Measurements from ENCODE around the gene ELAVL3.
"Not testable (repeated sequence)": the region's sequence is repeated elsewhere in the genome, so short reads cannot be mapped to it uniquely, and the experiment has no call there.

Gene ELAVL3

DNA sequence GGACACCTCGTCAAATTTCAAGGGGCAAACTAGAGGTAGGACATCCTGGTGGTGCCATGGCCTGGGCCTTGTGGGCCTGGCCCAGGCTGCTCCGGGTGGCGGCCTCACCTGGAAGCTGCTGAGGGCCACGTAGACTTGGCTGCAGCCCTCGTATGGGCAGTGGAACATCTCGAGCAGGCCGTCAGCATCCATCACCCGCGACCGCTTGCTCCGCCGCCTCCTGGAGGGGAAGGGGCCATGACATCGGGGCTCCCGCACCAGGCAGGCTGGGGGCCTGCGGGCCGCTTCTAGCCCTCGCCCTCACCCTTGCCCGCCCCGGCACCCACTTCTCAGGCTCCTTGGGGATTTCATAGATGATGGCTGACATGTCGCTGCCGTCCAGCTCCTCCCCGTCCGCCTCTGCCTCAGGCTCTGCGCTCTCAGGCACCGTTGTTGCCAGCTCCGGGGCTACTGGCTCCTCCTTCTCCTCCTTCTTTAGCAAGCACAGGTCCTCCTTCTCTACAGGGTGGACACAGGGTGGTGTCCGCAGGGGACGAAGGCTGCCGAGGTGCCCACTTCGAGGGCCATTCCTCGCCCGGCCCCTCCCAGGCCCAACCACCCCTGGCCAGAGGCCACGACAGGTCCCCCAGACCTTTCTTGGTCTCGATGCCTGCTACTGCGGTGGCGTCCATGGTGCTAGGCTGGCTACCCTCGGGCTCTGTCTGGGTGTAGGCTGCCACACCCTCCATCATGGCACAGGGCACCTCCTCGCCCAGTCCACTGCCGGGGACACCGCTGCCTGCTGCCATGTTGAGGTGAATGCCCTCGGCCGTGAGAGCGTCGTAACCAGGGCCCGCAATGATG, 6.0 kb upstream of the ELAVL3 start:
- FAIRE-seq = no peak

- FAIRE-seq = no peak
These were observed 4.5 kb upstream of the ELAVL3 start for GRCh38 chr19:11485245-11485837.

DNA sequence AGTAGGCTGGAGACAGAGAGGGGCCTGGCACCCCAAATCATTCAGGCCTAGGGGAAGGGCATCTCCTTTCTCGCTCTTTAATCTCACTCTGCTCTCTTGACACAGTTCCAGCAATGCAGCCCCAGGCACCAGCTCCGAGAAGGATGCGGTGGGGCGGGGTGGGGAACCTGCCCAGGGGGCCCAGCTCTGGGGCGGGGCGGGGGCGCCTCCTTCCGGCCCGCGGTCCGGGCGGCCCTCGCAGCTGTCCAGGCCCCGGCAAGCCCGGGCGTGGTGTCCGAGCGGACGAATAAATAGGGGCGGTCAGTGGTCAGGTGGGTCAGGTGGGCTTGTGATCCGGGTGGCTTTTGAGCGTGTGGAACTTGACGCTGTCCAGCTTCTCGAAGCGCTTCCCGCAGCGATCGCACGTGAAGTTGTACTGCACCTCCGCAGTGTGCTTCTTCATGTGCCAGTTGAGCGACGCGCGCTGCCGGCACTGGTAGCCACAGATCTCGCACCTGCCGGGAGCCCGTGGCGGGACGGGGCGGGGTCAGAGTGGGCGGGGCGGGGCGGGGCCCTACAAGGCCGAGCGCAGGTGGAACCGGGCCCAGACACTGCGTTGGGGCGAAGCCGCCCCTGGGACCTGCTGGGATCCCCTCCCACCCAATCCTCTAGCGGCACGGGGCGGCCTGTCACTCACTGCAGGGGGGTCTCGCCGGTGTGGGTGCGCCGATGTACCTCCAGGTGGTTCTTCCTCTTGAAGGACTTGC, 2.7 kb upstream of the ELAVL3 start:
- no peak for FAIRE-seq

DNA sequence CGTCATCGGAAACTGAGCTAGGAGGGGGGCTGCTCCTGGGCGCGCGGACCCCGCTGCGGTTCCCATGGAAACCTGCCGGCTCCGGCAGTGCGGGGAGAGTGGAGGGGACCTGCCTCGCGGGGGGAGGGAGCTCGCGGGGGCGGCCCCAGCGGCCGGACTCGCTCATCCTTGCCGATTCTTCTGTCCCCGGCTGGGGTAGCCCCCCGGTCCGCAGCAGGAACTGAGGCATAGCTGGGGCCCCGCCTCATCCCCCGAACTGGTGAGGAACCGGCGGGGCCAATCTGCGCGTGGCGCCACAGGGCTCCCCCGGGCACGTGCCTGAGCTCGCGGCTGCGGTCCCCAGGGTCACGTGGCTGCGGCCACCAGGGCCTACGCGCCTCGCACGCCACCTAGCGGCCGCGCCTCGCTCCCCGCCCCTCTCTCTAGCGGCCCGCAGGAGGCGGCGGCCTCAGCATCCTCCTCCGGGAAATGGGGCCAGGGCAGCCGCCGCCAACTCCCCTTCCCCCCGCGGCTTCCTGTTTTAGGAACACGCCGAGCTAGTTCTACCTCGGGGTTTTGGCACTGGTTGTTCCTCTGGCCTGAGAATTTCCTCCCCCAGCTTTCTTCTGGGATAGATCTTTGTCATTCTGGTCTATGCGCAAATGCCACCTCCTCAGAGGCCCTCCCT, 1.7 kb upstream of the ELAVL3 start:
- FAIRE-seq = no peak

- FAIRE-seq = no peak
These were observed 913 bp upstream of the ELAVL3 start for GRCh38 chr19:11481534-11482383.

DNA sequence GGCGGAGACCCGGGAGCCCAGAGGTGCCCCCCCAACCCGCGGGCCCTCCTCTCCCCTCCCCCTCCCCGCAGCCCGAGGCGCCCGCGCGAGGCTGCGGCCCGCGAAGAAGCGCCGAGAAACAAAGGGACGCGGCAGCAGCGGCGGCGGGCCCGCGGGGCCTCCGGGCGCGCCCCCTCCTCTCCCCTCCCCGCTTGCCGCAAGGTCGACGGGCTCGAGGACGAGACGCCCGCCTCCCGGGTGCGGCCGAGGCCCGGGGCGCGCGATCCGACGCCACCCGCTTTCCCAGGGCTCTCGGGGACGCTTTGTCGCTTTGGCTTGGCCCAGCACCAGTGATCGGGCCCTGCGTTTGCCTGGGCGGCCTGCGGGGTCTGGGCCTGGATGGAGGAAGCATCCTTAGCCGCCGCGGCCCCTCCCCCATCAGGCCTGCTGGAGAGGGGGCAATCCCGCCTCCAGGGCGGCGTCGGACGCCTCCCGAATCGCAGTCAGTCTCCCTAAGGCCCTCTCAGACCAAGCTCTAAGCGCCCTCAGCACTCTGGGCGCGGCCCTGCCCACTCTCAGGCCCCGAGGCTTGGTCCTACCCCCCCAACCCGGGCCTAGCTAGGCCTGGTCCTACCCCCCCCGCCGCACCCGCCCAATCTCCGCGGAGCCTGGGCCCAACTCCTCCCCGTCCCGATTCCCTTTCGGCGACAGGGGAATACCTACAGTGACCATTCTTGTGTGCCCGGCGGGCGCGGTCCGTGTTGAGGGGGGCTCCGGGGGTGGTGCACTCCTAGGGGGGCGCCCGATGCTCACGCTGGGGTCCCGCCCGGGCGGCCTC, 740 bp downstream of the ELAVL3 start:
- FAIRE-seq = no peak

DNA sequence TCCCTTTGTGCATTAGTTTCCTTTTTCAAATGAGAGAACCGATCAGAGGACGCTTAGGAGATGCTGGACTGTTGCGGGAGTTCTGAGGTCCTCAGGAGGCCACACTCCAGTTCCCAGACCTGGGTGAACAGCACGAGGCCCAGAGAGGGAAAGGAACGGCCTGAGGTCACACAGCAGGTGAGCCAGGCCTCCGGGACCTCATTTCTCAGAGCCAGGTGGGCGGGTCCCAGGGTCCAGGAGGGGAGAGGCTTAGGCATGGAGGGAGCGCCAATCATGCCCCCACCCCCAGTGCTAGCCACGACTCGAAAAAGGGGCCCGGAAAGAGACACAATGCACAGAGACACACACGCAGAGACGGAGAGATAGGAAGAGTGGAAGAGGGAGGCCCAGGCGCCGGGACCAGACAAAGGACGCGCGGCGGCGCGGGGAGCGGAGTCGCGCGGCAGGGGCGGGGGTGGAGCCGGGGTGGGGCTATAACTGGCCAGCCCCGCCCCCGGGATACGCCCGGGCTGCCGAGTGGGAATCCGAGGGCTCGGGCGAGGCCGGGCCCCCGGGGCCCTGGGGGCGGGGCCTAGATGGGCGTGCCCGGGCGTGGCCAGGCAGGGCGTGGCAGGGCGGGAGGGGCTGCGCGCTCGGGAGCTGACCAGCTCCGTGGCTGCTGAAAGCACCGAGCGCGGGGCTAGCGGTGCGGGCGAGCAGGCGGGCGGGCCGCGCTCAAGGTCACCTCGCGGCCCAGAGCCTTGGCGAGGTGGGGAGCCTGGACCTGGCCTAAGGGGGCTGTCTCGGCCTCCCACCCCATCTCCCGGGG, 1.6 kb downstream of the ELAVL3 start:
- no peak for FAIRE-seq

DNA sequence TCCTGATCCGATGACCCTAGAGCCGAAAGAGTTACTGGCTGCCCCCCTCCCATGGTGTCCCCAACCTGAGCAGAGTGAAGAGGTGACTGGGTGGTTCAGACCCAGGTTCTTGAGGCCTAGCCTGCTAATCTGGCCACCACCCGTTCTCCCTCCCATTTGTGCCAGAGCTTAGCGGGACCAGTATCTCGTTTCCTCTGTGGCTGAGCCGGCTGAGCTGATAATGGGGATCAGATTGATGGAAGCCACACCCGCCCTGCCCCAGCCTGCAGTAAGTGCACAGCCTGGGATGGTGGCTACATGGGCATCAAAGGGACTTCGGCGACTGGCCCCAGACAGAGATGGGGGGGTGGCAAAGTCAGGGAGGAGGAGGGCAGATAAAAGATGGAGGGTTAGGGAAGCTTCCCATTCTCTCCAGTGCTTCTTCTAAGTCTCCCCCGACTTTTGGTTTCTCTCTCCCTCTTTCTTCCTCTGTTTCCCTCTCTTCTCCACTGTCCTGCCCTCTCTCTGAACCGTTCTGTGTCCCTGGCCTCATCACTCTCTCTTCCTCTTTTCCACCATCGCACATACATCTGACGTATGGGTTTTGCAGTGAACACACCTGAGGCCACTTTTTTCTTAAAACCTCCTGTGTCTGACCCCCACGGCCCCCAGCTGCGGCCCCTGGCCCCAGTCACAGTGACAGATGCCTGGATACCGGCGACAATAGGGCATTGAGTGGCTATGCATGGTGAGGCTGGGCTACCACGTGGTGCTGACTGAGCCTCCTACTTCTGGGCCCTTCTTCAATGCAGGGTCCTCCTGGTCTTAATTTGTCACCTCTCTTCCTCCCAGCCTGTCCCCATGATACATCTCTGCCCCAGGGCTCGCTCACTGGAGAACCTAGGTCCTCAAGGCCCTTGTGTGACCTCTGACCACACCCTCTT, 2.4 kb downstream of the ELAVL3 start:
- no peak for FAIRE-seq

DNA sequence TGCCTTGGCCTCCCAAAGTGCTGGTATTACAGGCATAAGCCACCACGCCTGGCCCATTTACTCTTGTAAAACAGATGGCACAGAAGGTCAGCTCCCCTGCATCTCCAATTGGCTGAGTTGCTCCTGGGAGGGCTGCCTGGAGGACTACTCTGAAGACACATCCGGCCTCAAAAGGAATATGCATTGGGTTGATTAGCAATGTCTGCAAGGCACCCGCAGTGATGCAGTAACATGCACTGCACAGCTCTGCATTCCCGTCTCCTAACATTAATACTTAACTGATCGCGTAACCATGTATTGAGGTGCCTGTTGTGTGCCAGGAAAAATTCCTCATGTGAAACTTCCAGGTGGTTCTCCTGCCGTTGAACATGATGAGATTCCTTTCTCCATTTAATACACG, 5.0 kb downstream of the ELAVL3 start:
- no peak for FAIRE-seq

GRCh38 chr19:11475343-11475742, 5.5 kb downstream of the ELAVL3 start:
- FAIRE-seq = not testable (repeated sequence)

DNA sequence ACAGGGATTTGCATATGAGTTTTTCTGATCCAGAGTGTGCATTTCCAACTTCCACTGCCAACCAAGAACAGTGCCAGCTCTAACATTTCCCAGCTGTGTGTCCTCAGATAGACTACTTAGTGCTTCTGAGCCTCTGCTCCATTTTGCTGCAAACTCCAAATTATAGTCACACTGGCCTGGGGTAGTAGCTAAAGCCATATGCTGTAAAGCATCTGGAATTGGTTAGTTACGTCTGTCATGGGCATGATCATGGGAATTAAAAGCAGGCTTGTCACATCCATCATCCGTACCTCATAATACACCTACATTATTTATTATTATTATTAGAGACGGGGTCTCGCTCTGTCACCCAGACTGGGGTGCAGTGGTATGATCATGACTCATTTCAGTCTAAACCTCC, 7.1 kb downstream of the ELAVL3 start:
- no peak for FAIRE-seq

GRCh38 chr19:11468266-11468845, 12.5 kb downstream of the ELAVL3 start:
- FAIRE-seq = not testable (repeated sequence)

DNA sequence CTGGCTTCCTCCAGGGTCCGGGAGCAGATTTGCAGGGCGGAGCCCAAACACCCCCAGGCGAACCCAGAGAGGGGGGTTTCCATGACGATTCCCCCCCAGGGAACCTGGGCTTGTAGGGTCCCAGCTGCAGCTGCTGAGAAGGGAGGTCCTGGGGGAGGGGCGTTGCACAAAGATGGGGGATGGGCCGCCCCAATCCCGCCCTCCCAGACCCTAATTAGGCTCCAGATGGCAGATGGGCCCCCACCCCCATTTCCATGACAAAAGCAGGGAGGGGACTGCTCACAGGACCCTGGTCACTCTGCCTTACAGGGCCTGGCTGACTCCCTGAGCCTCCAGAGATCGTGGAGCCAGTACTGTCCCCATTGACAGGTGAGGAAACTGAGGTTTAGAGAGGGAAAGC, 15.2 kb downstream of the ELAVL3 start:
- no peak for FAIRE-seq

- FAIRE-seq = no peak
These were observed 16.2 kb downstream of the ELAVL3 start for GRCh38 chr19:11464333-11465265.

DNA sequence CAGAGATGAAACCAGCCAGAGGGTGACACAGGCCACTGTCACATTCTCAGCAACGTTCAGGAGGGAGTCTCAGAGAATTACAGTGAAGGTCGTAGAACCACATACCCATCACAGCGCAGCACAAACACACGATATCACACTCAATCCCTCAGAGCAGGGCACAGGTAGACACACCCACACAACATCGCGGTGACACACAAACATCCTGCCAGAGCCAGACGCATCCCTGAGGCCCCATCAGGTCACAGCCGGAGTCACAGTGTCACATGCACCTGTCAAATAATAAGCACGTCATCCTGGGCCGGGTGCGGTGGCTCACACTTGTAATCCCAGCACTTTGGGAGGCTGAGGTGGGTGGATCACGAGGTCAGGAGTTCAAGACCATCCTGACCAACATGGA, 17.5 kb downstream of the ELAVL3 start:
- no peak for FAIRE-seq

DNA sequence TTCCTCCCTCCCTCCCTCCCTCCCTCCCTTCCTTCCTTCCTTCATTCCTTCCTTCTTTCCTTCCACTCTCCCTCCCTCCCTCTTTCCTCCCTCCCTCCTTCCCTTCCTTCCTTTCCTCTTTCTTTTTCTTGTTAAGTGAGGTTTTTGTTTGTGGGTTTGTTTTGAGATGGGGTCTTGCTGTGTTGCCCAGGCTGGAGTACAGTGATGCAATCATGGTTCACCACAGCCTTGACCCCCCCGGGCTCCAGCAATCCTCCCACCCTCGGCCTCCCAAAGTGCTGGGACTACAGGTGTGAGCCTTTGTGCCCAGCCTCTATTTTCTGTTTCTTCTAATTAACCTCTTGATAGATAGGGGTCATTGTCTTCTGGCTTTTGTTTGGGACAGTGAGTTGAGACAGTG, 19.4 kb downstream of the ELAVL3 start:
- FAIRE-seq = no peak

GRCh38 chr19:11460207-11460606, 20.6 kb downstream of the ELAVL3 start:
- FAIRE-seq = no peak

DNA sequence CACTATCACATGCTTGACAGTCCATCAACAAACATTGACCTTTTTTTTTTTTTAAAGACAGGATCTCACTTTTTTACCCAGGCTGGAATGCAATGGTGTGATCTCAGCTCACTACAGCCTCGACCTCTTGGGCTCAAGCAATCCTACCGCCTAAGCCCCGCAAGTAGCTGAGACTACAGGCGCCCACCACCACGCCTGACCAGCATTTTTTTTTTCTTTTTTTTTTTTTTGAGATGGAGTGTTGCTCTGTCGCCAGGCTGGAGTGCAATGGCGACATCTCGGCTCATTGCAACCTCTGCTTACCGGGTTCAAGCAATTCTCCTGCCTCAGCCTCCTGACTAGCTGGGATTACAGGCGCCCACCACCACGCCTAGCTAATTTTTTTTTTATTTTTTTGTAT, 21.9 kb downstream of the ELAVL3 start:
- not testable (repeated sequence) for FAIRE-seq

All from A204.1 (cell line).